IPS-20b (cell line): ENCODE results near the gene LARGE1.
A peak's percentile ranks its signal among the peaks of the same experiment; 100 is the strongest.

Source experiments
- H3K27ac ChIP-seq: one replicate; pipeline ENCODE4 v1.5.1; 2013; ENCODE audit warnings: low read length
- H3K27me3 ChIP-seq: 2 replicates; pipeline ENCODE4 v1.6.1; 2013; ENCODE audit warnings: mild to moderate bottlenecking, low read length, inconsistent platforms; ENCODE audit not compliant: insufficient read depth
- H3K36me3 ChIP-seq: 2 replicates; pipeline ENCODE4 v1.6.1; 2013; ENCODE audit warnings: low read depth, mild to moderate bottlenecking, inconsistent platforms, low read length, moderate library complexity; ENCODE audit not compliant: insufficient read depth
- H3K4me1 ChIP-seq: 2 replicates; pipeline ENCODE4 v1.6.1; 2013; ENCODE audit warnings: mild to moderate bottlenecking, control low read depth, inconsistent platforms, low read length, moderate library complexity; ENCODE audit not compliant: insufficient read depth
- H3K4me3 ChIP-seq: 2 replicates; pipeline ENCODE4 v1.5.1; 2013; ENCODE audit warnings: mild to moderate bottlenecking, low read length, inconsistent platforms
- H3K9ac ChIP-seq: 2 replicates; pipeline ENCODE4 v1.6.1; 2013; ENCODE audit warnings: low read depth, mild to moderate bottlenecking, inconsistent platforms, low read length, moderate library complexity
- H3K9me3 ChIP-seq: 2 replicates; pipeline ENCODE4 v1.6.1; 2013; ENCODE audit warnings: mild to moderate bottlenecking, low read depth, low read length, inconsistent platforms; ENCODE audit not compliant: insufficient read depth

Gene LARGE1

GRCh38 chr22:33743756-33744155, 176.5 kb downstream of the LARGE1 start:
- no peaks in the 10 kb centered on the region for H3K27me3 ChIP-seq
- H3K36me3 ChIP-seq = peaks cover 6% of the 10 kb centered on the region; the same call in 1 of the 2 replicates

GRCh38 chr22:33741025-33741424, 179.3 kb downstream of the LARGE1 start:
- peaks cover 35% of the 10 kb centered on the region; the same call in 1 of the 2 replicates for H3K4me1 ChIP-seq
- no peak overlapping the region for H3K27ac ChIP-seq
- H3K36me3 ChIP-seq = no peaks in the 10 kb centered on the region
- no peaks in the 10 kb centered on the region for H3K27me3 ChIP-seq
- H3K4me3 ChIP-seq = no peak overlapping the region
- no peaks in the 10 kb centered on the region for H3K9me3 ChIP-seq
- no peak overlapping the region for H3K9ac ChIP-seq

More at GRCh38 chr22:33743756-33744155, 176.5 kb downstream of the LARGE1 start:
- Histone ChIP-seq H3K4me1 (peaks cover 23% of the 10 kb centered on the region; the same call in 1 of the 2 replicates), H3K9me3 (no peaks in the 10 kb centered on the region), H3K4me3 (no peak overlapping the region), H3K9ac (no peak overlapping the region), H3K27ac (no peak overlapping the region)

GRCh38 chr22:33739516-33739915, 180.8 kb downstream of the LARGE1 start:
- H3K4me3 ChIP-seq = no peak overlapping the region
- no peak overlapping the region for H3K27ac ChIP-seq
- H3K9ac ChIP-seq = no peak overlapping the region
- H3K36me3 ChIP-seq = no peaks in the 10 kb centered on the region
- H3K4me1 ChIP-seq = peaks cover 40% of the 10 kb centered on the region; the same call in 1 of the 2 replicates
- H3K27me3 ChIP-seq = no peaks in the 10 kb centered on the region
- no peaks in the 10 kb centered on the region for H3K9me3 ChIP-seq

GRCh38 chr22:33737662-33738061, 182.6 kb downstream of the LARGE1 start:
- Histone ChIP-seq H3K27me3 (no peaks in the 10 kb centered on the region), H3K9me3 (no peaks in the 10 kb centered on the region), H3K4me3 (peak overlapping the region; percentile 45; the same call in 1 of the 2 replicates), H3K27ac (peak overlapping the region; percentile 33), H3K4me1 (peaks cover 40% of the 10 kb centered on the region; the same call in 1 of the 2 replicates), H3K9ac (peak overlapping the region; percentile 51; the same call in 1 of the 2 replicates), H3K36me3 (no peaks in the 10 kb centered on the region)

GRCh38 chr22:33735978-33736377, 184.3 kb downstream of the LARGE1 start:
- Histone ChIP-seq H3K36me3 (no peaks in the 10 kb centered on the region), H3K27me3 (no peaks in the 10 kb centered on the region), H3K4me3 (no peak overlapping the region), H3K27ac (no peak overlapping the region), H3K9ac (no peak overlapping the region), H3K9me3 (no peaks in the 10 kb centered on the region), H3K4me1 (peaks cover 36% of the 10 kb centered on the region; the same call in 1 of the 2 replicates)

DNA sequence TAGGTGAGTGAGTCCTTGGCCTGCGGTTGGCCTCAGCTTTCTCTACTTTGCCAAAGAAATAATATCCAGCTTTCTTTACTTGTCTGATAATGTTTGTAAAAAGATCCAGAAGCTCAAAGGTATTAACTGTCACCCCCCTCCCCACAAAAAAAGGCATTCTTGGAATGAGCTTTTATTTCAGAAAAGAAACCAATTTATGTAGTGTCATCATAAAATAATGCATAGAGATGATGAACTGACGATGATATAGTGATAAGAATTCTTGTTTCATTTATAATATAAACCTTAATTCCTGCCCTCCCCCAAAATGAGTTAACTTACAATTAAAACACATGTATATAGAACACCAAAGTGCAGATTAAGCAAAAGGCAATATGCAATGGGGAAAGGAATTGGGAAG, 191.4 kb downstream of the LARGE1 start:
- Histone ChIP-seq H3K36me3 (no peaks in the 10 kb centered on the region), H3K27ac (no peak overlapping the region)

DNA sequence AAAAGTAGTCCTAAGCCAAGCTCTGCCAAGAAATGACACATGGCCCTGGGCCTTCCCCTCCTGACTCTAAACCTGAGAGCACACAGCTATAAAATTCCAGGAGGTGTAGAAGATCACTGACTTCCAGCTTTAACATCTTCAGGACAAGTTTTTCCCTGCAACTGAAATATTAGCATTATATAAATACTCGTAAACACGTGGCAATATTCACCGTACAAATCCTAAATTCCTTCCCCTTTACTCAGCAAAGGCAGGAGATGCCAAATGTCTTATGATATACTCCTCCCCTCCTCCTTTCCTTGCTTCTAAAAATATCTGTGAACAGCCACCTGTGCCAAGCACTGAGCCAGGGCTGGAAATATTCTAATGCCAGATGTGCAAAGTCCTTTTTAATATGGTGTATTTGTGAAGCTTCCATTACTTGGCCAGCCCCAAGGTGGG, 194.0 kb downstream of the LARGE1 start:
- Histone ChIP-seq H3K36me3 (peaks cover 3% of the 10 kb centered on the region; the same call in 1 of the 2 replicates), H3K9ac (no peak overlapping the region), H3K4me1 (peaks cover 4% of the 10 kb centered on the region; the same call in 1 of the 2 replicates), H3K4me3 (no peak overlapping the region), H3K9me3 (no peaks in the 10 kb centered on the region), H3K27me3 (no peaks in the 10 kb centered on the region), H3K27ac (no peak overlapping the region)

More for the DNA sequence above, 191.4 kb downstream of the LARGE1 start:
- Histone ChIP-seq H3K4me3 (no peak overlapping the region), H3K9me3 (no peaks in the 10 kb centered on the region), H3K9ac (no peak overlapping the region), H3K27me3 (no peaks in the 10 kb centered on the region), H3K4me1 (peaks cover 4% of the 10 kb centered on the region; the same call in 1 of the 2 replicates)

GRCh38 chr22:33723915-33724314, 196.4 kb downstream of the LARGE1 start:
- Histone ChIP-seq H3K9ac (no peak overlapping the region), H3K9me3 (peaks cover 7% of the 10 kb centered on the region), H3K4me1 (peaks cover 4% of the 10 kb centered on the region; the same call in 1 of the 2 replicates), H3K36me3 (peaks cover 11% of the 10 kb centered on the region; the same call in 1 of the 2 replicates), H3K27me3 (no peaks in the 10 kb centered on the region), H3K27ac (no peak overlapping the region), H3K4me3 (no peak overlapping the region)

GRCh38 chr22:33722816-33723215, 197.5 kb downstream of the LARGE1 start:
- Histone ChIP-seq H3K4me1 (peaks cover 3% of the 10 kb centered on the region; the same call in 1 of the 2 replicates), H3K27ac (no peak overlapping the region), H3K4me3 (no peak overlapping the region), H3K27me3 (no peaks in the 10 kb centered on the region), H3K36me3 (peaks cover 11% of the 10 kb centered on the region; the same call in 1 of the 2 replicates), H3K9ac (no peak overlapping the region), H3K9me3 (peaks cover 7% of the 10 kb centered on the region)

DNA sequence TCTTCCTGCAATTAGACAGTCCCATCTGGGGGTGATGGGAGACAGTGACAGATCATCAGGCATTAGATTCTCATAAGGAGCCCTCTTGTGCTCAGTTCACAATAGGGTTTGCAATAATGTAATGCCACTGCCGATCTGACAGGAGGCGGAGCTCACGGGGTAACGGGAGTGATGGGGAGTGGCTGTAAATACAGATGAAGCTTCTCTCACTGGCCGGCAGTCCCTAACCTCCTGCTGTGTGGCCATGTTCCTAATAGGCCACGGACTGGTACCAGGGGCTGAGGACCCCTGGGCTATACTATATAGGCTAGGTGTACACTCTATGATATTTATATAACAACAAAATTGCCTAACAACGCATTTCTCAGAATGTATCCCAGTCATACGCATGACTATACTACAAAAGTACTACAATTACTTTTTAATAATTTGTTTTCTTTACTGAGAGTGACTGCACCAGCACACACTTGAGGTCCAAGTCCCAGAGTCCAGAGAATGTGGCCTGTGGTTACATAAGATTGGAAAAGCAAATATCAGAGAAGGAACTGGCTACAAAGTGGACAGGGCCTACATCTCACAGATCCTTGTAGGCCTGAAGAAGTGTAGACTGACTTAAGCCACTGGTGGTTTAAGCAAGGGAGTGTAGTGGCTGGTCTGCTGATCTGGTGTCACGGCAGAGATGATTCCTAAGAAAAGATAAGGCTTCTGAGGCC, 200.0 kb downstream of the LARGE1 start:
- H3K27me3 ChIP-seq = no peaks in the 10 kb centered on the region
- H3K4me1 ChIP-seq = no peaks in the 10 kb centered on the region
- H3K9me3 ChIP-seq = peaks cover 7% of the 10 kb centered on the region
- H3K27ac ChIP-seq = no peak overlapping the region
- H3K4me3 ChIP-seq = no peak overlapping the region
- H3K36me3 ChIP-seq = peaks cover 11% of the 10 kb centered on the region; the same call in 1 of the 2 replicates
- H3K9ac ChIP-seq = no peak overlapping the region

DNA sequence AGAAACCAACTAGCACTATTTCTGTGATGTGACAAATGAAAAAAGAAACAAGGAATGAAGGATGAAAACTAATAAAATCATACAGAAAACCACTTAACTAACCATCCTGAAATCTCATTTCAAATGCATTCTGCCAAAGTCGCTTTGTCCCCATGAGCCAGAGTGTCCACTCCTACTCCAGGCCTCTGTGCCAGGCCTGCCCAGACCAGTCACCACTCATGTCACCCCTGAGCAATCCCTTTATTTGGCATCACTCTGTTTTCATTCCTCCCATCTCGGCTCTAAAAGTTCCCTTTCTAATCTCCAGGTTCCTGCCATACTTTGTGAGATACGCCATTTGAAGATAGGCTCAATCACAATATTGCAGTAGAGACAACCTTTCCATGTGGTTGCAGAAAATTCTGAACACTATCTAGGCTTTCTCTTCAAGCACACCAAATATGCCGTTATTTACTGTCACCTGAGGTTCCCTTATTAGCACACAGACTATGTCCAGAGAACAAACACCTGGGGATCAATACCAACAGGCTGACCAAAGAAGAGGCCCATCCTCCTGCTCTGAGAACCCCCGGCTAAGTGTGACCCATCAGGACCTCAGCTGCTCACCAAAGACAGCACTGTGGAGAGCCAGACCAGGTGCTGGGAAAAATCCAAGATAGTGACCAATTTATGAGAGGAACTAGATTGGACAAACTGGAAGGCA, 202.4 kb downstream of the LARGE1 start:
- Histone ChIP-seq H3K4me1 (no peaks in the 10 kb centered on the region), H3K4me3 (no peak overlapping the region), H3K9me3 (peaks cover 18% of the 10 kb centered on the region), H3K27me3 (no peaks in the 10 kb centered on the region), H3K27ac (no peak overlapping the region), H3K9ac (no peak overlapping the region), H3K36me3 (peaks cover 16% of the 10 kb centered on the region)
